ENCODE data around the gene ZBTB7C. TPM values are rescaled to one million over a fixed set of nuclear protein-coding genes. Genes with fewer than 3 reads are reported as not detected.

The ZBTB7C gene
- total and polyA plus RNA-seq, 9 of the 15 experiments (the other 6 are each of a cell fraction or from before 2014, with no cell fraction given), result not detected

DNA sequence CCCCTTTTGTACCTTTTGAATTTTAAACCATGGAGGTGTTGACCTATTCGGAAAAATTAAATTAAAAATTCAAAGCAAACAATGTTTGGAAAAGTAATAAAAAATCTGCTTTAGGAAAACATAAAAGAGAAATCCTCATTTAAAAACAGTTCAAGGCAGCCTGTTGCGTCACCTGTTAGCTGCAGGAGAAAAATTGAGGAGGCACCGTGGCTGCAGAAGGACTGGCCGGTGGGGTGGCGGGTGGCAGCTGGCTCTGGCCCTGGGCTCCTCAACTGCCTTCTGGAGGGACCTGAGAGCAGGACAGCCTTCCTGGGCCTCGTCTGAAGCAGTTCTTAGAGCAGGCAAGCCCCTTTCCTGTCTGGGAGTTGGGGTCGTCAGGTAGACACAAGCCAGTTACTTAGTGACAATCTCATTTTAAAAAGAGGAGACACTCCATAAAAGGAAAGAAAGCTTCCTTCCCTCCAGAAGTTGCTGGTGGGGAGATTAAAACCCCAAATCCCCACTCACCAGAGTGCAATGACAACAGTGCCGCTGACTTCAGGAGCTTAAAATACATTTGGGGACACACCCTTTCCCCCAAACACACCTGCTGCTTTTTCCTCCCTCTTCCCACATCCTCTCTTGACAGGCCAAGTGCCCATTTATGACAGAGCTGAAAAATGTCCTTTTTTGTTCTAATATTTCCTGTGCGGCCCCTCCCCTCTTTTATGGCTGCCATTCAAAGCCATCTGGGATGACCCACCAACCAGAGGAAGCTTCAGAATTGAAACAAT is 9.7 kb downstream of the ZBTB7C start:
- ChIA-PET POLR2A (no interaction called here), CTCF (ENCODE audit: low intra/inter-chr PET ratio) (no interaction called here)
- Histone ChIP-seq H3K4me2 (ENCODE audit: insufficient read depth, low read length) (no peak overlapping the region), H3K9ac (ENCODE audit: insufficient read depth in 1 of 2, low read depth in 2 of 2, low read length in 2 of 2) (no peak overlapping the region), H3K36me3 (ENCODE audit: control insufficient read depth, insufficient read depth, low read length) (no peaks in the 10 kb centered on the region), H3K9me3 (replicated peaks; ENCODE audit: control insufficient read depth, insufficient read depth, low read depth, low read length) (no peaks in the 10 kb centered on the region), H3K27me3 (ENCODE audit: control insufficient read depth in 2 of 2, insufficient read depth in 2 of 2, low read length in 2 of 2) (peaks cover 0 to 7% of the 10 kb centered on the region in 2 experiments; a peak in 1 of 5 replicates), H3K27ac (ENCODE audit: extremely low read depth, low read depth, low read length) (no peak overlapping the region), H3K9me1 (ENCODE audit: control insufficient read depth, insufficient read depth, low read length) (no peaks in the 10 kb centered on the region), H3K4me1 (replicated peaks in 1 of 2; ENCODE audit: control insufficient read depth in 2 of 2, insufficient read depth in 2 of 2, low read length in 2 of 2) (no peaks in the 10 kb centered on the region), H2AFZ (ENCODE audit: low read depth, low read length) (no peak overlapping the region), H3K4me3 (no peak overlapping the region), H3K79me2 (ENCODE audit: control insufficient read depth, insufficient read depth, low read length) (no peaks in the 10 kb centered on the region), H4K20me1 (replicated peaks; ENCODE audit: control insufficient read depth, insufficient read depth, low read length) (no peaks in the 10 kb centered on the region)
- no TSS peak for BruUV-seq (replicated peaks)
- WGBS (ENCODE audit: insufficient coverage, low coverage, missing lambda C conversion rate), result 1% methylated on average over 9 of the region's 9 CpGs
- FAIRE-seq (no peak), DNase-seq (ENCODE audit: extremely low read depth in 1 of 4, low spot score in 3 of 4) (no peak), ATAC-seq (no peak)
- TF ChIP-seq SREBF1 (IDR thresholded peaks at IDR 0.05; ENCODE audit: borderline replicate concordance, low read depth, low read length), result no peak
- no peak for TF ChIP-seq ZNF589 (CRISPR knock-in tag; IDR thresholded peaks at IDR 0.05; ENCODE audit: low read depth)
- TF ChIP-seq RBM34 (IDR thresholded peaks at IDR 0.05; ENCODE audit: borderline replicate concordance, insufficient read depth, low read length), result no peak
- TF ChIP-seq, protein P1, sequence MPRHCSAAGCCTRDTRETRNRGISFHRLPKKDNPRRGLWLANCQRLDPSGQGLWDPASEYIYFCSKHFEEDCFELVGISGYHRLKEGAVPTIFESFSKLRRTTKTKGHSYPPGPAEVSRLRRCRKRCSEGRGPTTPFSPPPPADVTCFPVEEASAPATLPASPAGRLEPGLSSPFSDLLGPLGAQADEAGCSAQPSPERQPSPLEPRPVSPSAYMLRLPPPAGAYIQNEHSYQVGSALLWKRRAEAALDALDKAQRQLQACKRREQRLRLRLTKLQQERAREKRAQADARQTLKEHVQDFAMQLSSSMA (CRISPR knock-in tag; IDR thresholded peaks at IDR 0.05), result no peak
- no peak for TF ChIP-seq FOXJ2 (tag; IDR thresholded peaks at IDR 0.05)
- intact Hi-C loops (cut with micrococcal nuclease) (no loop called here), in situ Hi-C loops (cut with MboI) (no loop called here)

All from K562 (cell line).